ENCODE measurements around the gene DLG1.

GRCh38 chr3:197175503-197175902, 122.9 kb downstream of the DLG1 start:
- TF ChIP-seq CTCF (conservative IDR thresholded peaks at IDR 0.05; ENCODE audit: low read length) (no peak), EZH2phosphoT487 (IDR thresholded peaks at IDR 0.05; ENCODE audit: borderline replicate concordance, low read depth, low read length) (no peak)
